GM18526 (cell line): ENCODE results near the gene PKMYT1.

Source experiments
- POLR2A ChIP-seq: IDR thresholded peaks from 3 replicates; pipeline ENCODE4 v1.6.1; 2011; ENCODE audit not compliant: insufficient read length; ENCODE audit errors: extremely low read depth

Gene PKMYT1

DNA sequence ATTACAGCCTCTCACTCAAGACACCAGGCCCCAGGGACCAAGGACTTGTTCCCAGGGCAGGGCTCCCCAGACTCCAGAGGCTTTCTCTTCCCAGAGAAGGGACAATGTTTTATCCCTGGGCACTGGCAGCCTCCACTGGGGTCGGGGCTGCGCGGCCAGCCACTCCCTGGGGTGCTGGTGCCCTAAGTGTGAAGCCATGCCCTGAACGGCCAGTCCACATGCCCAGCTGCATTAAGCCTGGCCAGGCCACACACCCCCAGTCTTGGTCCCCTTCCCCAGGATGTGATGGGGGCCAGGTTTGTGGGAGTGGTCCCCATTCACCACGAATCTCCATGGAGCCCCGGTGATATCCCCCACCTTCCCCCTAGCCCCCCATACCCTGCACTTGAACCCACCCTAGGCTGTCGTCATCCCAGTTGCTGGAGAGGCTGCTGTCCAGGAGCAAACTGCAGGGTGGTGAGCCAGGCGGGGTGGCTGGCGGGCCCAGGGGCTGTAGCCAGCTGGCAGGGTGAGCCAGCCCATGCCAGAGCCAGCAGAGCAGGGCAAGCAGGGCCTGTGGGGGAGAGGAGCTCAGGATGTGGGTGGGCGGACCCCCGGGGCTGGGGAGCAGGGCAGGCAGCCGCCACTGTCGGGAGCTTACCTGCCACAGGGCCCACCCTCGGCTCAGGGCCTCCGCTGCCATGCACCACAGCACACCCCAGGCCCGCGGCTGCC, 6.5 kb downstream of the PKMYT1 start:
- no peak for TF ChIP-seq POLR2A

GRCh38 chr16:2973093-2973492, 7.2 kb downstream of the PKMYT1 start:
- TF ChIP-seq POLR2A: no peak

DNA sequence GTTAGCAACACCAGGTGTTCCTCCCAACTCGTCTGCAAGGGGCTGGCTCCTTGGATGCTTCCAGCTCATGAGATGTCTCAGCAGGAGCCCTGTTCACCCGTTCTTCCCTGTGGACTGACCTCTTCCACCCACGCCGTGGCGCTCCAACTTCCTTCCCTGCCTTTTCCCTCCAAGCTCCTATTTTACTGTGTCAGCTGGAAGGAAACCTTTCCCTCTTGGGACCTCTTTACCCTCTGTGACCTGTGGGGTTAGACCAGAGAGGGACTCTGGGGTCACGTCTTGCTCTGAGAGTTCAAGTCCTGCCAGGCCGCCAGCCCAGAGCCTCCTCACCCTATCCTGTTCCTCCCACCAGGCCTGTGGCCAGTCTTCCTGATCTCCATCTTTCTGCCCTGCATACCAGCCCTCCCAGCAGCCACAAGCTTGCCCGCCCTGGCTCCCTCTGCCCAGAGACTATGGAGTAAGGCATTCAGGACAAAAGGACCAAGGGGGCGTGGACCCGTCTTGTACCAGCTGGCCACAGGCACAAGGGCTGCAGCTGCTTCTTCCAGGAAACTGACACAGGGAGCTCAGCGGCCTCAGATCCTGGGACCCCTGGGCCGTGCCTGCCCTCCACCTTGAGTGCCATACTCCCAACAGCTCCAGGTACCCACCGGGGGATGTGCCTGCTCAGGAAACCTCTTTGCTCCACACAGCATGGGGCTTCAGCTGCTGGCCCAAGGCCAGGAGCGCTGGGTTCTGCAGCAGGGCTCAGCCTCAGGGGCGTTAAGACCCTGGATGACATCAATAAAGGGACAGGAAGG, 8.1 kb downstream of the PKMYT1 start:
- TF ChIP-seq POLR2A: peak; percentile 7

DNA sequence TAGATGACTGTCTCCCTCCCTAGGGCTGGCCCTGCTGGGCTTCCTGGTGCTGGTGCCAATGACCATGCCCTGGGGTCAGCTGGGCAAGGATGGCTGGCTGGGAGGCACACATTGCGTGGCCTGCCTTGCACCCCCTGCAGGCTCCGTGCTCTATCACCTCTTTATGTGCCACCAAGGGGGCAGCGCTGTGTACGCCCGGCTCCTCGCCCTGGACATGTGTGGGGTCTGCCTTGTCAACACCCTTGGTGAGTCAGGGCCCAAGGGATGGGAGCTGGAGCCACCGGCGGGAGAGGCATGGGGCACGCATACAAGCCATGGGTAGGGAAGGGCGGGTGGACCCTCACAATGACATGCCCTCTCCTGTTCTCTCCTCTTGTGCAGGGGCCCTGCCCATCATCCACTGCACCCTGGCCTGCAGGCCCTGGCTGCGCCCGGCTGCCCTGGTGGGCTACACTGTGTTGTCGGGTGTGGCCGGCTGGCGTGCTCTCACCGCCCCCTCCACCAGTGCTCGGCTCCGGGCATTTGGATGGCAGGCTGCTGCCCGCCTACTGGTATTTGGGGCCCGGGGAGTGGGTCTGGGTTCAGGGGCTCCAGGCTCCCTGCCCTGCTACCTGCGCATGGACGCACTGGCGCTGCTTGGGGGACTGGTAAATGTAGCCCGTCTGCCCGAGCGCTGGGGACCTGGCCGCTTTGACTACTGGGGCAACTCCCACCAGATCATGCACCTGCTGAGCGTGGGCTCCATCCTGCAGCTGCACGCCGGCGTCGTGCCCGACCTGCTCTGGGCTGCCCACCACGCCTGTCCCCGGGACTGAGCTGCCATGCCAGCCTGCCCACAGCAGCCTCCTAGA, 8.9 kb downstream of the PKMYT1 start:
- peak; percentile 17 for TF ChIP-seq POLR2A

DNA sequence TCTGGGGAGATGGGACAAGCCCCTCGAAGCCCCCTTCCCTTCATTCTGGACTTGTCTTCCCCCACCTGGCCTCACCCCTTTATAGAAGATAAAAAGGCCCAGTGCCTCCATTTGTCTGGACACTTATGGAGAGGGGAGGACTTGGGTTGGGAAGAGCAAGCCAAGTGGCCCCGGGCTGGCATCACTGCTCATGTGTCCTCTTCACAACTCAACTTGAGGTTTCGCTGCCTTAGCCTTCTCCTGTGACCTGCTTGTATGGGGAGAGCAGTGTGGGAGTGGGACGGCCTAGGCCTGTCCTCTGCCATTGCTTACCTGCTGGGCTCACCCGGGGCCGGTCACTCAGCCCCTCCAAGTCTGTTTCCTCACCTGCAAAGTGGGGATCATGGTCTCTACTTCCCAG, 9.7 kb downstream of the PKMYT1 start:
- no peak for TF ChIP-seq POLR2A

DNA sequence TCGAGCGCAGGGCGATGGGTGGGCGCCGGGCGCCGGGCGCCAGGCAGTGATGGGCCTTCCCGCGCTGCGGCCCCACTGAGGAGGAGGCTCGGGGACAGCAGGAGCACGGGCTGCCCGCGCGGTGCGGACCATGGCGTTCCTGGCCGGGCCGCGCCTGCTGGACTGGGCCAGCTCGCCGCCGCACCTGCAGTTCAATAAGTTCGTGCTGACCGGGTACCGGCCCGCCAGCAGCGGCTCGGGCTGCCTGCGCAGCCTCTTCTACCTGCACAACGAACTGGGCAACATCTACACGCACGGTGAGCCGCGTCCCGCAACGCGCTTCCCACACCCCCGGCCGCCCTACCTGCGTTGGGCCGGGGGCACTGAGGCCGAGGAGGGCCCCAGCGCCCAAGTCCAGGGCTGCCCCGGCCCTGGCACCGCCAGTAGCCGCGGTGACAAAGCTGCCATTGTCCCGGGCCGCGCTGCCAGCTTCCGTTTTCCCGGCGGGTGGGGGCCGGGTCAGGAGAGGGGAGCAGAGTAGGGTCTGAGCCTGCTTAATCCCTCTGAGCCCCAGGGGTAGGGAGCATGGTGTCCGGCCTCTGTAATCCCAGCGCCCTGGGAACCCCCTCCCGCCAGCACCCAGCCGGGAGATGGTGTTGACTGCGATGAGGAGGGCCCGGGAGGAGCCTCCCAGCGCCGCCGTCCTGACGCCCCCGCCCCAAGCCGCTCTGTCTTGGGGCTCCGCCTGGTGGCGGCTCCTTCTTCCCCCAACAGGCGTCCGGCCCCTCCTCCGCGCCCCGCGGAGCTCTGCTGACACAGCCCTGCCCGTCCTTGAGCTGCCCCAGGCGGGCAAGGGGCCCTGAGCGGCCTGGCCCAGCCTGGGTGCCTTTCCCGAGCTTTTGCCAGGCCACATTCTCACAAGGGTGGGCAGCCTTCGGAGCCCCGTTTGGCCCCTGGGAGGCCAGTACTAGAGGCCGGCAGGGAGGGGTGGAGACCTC, 10.4 kb downstream of the PKMYT1 start:
- no peak for TF ChIP-seq POLR2A

GRCh38 chr16:2968738-2969544, 11.3 kb downstream of the PKMYT1 start, which contains the start of gene PAQR4:
Gene PAQR4, plus strand, starts transcription at chr16:2969348. Its CDS starts 327 bp downstream, at chr16:2969675.
- peak; percentile 36 for TF ChIP-seq POLR2A

DNA sequence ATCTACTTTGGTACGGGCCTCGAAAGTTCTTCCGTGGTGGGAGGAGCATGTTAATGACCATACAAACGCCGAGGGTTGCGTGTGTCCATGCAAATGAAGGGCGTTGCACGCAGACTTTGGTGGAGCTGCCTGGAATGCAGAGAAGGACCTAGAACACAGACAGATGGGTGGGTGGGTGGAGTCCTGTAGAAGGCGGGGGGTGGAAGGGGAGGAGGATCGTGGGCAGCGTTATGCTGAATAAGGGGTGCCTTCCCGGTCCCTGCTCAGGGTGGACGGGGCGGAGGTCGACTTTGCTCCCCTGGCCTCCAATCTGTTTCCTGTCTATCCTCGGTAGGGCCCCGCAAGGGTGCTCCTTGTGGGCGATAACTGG, 11.9 kb downstream of the PKMYT1 start:
- no peak for TF ChIP-seq POLR2A

GRCh38 chr16:2967721-2968161, 12.5 kb downstream of the PKMYT1 start:
- TF ChIP-seq POLR2A: no peak

DNA sequence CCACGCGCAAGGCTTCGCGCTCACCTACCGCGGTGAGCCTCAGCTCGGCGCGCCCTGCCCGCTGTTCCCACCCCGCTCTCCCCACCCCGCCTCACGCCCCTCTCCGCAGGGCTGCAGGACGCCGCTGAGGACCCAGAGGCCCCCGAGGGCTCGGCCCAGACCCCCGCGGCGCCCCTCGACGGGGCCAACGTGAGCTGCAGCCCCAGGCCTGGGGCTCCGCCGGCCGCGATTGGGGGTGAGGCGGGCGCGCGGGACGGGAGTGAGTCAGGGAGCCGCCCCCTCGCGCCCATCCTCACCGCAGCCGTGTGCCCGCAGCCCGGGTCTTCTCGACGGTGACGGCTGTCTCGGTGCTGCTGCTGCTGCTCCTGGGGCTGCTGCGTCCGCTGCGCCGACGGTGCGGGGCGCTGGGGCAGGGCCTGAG, 13.0 kb downstream of the PKMYT1 start:
- TF ChIP-seq POLR2A: no peak

- TF ChIP-seq POLR2A: no peak
Measured at GRCh38 chr16:2966808-2967191, 13.4 kb downstream of the PKMYT1 start.

GRCh38 chr16:2966043-2966807, 14.0 kb downstream of the PKMYT1 start:
- TF ChIP-seq POLR2A: no peak
